Thyroid gland (tissue), 4 donors: ENCODE measurements around the gene UBAP1L.

Experiments
- POLR2A ChIP-seq, 2 donors: fragments of 450-650 bp; IDR thresholded peaks; one replicate each; pipeline ENCODE4 v1.6.1; 2017; ENCODE audit warnings: antibody characterized with exemption in 2 of 2, mild to moderate bottlenecking in 2 of 2, moderate library complexity in 1 of 2
- TF ChIP-seq, protein P1 (sequence below), 6 experiments: fragments of 200-600 bp in 3 of 6; fragments of 450-650 bp in 3 of 6; sonication (generic) in 3 of 6; IDR thresholded peaks; one replicate each; pipeline ENCODE4 v1.5.1; 2016 to 2019; ENCODE audit warnings: antibody characterized with exemption in 6 of 6, mild to moderate bottlenecking in 2 of 6, inconsistent platforms in 1 of 6, moderate library complexity in 1 of 6

- TF ChIP-seq, protein P1, sequence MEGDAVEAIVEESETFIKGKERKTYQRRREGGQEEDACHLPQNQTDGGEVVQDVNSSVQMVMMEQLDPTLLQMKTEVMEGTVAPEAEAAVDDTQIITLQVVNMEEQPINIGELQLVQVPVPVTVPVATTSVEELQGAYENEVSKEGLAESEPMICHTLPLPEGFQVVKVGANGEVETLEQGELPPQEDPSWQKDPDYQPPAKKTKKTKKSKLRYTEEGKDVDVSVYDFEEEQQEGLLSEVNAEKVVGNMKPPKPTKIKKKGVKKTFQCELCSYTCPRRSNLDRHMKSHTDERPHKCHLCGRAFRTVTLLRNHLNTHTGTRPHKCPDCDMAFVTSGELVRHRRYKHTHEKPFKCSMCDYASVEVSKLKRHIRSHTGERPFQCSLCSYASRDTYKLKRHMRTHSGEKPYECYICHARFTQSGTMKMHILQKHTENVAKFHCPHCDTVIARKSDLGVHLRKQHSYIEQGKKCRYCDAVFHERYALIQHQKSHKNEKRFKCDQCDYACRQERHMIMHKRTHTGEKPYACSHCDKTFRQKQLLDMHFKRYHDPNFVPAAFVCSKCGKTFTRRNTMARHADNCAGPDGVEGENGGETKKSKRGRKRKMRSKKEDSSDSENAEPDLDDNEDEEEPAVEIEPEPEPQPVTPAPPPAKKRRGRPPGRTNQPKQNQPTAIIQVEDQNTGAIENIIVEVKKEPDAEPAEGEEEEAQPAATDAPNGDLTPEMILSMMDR (IDR thresholded peaks at IDR 0.05): no peak
- TF ChIP-seq POLR2A (IDR thresholded peaks at IDR 0.05): peak in 1 of 2 donors; percentile 2
Observed at GRCh38 chr15:65085207-65085753, 29.7 kb downstream of the UBAP1L start.
